Muscle of back (tissue), 13 donors: ENCODE data around the gene FRS3. TPM values are rescaled to one million over a fixed set of nuclear protein-coding genes. Genes with fewer than 3 reads are reported as not detected.
A peak's percentile ranks its signal among the peaks of the same experiment; 100 is the strongest.
"Not testable (repeated sequence)": the region's sequence is repeated elsewhere in the genome, so short reads cannot be mapped to it uniquely, and the experiment has no call there.

ENCODE experiments used
- DNase-seq, 3 donors: peaks; one replicate each; pipeline versions ENCODE4 v3.0.0 to v3.0.0-alpha.2; 2013
- long read RNA-seq, 9 donors: transcript quantifications; one replicate each; lab custom pipeline, GENCODE V29; 2026
- polyA plus RNA-seq, 10 donors: library from polyadenylated mRNA; unstranded; fragments of 120-200 nt; gene quantifications; one replicate each; pipeline ENCODE4 v1.2.1, GENCODE V29; 2013; ENCODE audit not compliant: insufficient read length in 10 of 10

FRS3 gene
- polyA plus RNA-seq, result 1 to 10 TPM; 5.5 to 8.4 (median 6.2) TPM
- long read RNA-seq, donor 1, partial matches to known transcripts, result 79 of 151 reads
- long read RNA-seq, donor 1, other reads (novel, unspliced or antisense), result 72 of 151 reads
- long read RNA-seq, donor 2, partial matches to known transcripts, result 117 of 239 reads
- long read RNA-seq, donor 2, other reads (novel, unspliced or antisense), result 121 of 239 reads
- long read RNA-seq, donor 3, result 0 reads
- long read RNA-seq, donor 4, partial matches to known transcripts, result 202 of 211 reads
- long read RNA-seq, donor 4, other reads (novel, unspliced or antisense), result 6 of 211 reads
- long read RNA-seq, donor 5, transcript FRS3-202 (7 exons, 2,174 nt), result major isoform, 5 of 115 reads
- long read RNA-seq, donor 5, partial matches to known transcripts, result 110 of 115 reads
- long read RNA-seq, donor 5, other reads (novel, unspliced or antisense), result 0 of 115 reads
- long read RNA-seq, donor 6, partial matches to known transcripts, result 160 of 294 reads
- long read RNA-seq, donor 6, other reads (novel, unspliced or antisense), result 133 of 294 reads
- long read RNA-seq, donor 7, partial matches to known transcripts, result 158 of 165 reads
- long read RNA-seq, donor 7, other reads (novel, unspliced or antisense), result 7 of 165 reads
- long read RNA-seq, donor 8, partial matches to known transcripts, result 85 of 181 reads
- long read RNA-seq, donor 8, other reads (novel, unspliced or antisense), result 95 of 181 reads
- long read RNA-seq, donor 9, partial matches to known transcripts, result 26 of 33 reads
- long read RNA-seq, donor 9, other reads (novel, unspliced or antisense), result 7 of 33 reads

GRCh38 chr6:41779788-41780550, at the start of gene FRS3:
Gene FRS3 (minus strand): TSS chr6:41779900. CDS start chr6:41776987, 2,913 bp downstream.
- peak; percentile 95 to 98 (median 98) for DNase-seq

- DNase-seq, result no peak
Measured at GRCh38 chr6:41826343-41827022, 46.8 kb upstream of the FRS3 start.

- DNase-seq, result no peak
Measured at GRCh38 chr6:41824571-41825569, 45.2 kb upstream of the FRS3 start.

- no peak for DNase-seq
Measured at GRCh38 chr6:41823178-41823577, 43.5 kb upstream of the FRS3 start.

GRCh38 chr6:41822021-41822420, 42.3 kb upstream of the FRS3 start:
- no peak for DNase-seq

GRCh38 chr6:41821266-41821665, 41.6 kb upstream of the FRS3 start:
- DNase-seq, result no peak

GRCh38 chr6:41818271-41819054, 38.8 kb upstream of the FRS3 start:
- DNase-seq, result no peak

- no peak for DNase-seq
Measured at GRCh38 chr6:41815587-41815986, 35.9 kb upstream of the FRS3 start.

- DNase-seq, result no peak
Measured at GRCh38 chr6:41814629-41815028, 34.9 kb upstream of the FRS3 start.

- no peak for DNase-seq
Measured at GRCh38 chr6:41813956-41814355, 34.3 kb upstream of the FRS3 start.

- DNase-seq, result no peak
Measured at GRCh38 chr6:41813469-41813868, 33.8 kb upstream of the FRS3 start.

- not testable (repeated sequence) for DNase-seq
Measured at GRCh38 chr6:41811946-41812345, 32.2 kb upstream of the FRS3 start.

GRCh38 chr6:41811095-41811494, 31.4 kb upstream of the FRS3 start:
- DNase-seq, result no peak

- DNase-seq, result no peak
Measured at GRCh38 chr6:41805830-41806774, 26.4 kb upstream of the FRS3 start.

GRCh38 chr6:41801380-41801779, 21.7 kb upstream of the FRS3 start:
- DNase-seq, result no peak

GRCh38 chr6:41799559-41799911, 19.8 kb upstream of the FRS3 start:
- no peak for DNase-seq

- DNase-seq, result no peak
Measured at GRCh38 chr6:41798901-41799558, 19.3 kb upstream of the FRS3 start.

GRCh38 chr6:41796474-41796873, 16.8 kb upstream of the FRS3 start:
- DNase-seq, result no peak
